Measurements from ENCODE around the gene P3R3URF.

The P3R3URF gene

GRCh38 chr1:46193984-46194570 lies 17.8 kb upstream of the P3R3URF start:
- DNase-seq, result no peak

GRCh38 chr1:46193285-46193684 lies 17.0 kb upstream of the P3R3URF start:
- DNase-seq, result no peak

- no peak for DNase-seq
These were observed 15.9 kb upstream of the P3R3URF start for GRCh38 chr1:46192171-46192570.

- DNase-seq, result no peak
These were observed 14.9 kb upstream of the P3R3URF start for GRCh38 chr1:46191033-46191701.

GRCh38 chr1:46190539-46190938 lies 14.3 kb upstream of the P3R3URF start:
- no peak for DNase-seq

GRCh38 chr1:46188295-46189030 lies 12.2 kb upstream of the P3R3URF start:
- no peak for DNase-seq

GRCh38 chr1:46187106-46187869 lies 11.0 kb upstream of the P3R3URF start:
- no peak for DNase-seq

GRCh38 chr1:46186076-46186475 lies 9.8 kb upstream of the P3R3URF start:
- DNase-seq, result no peak

- no peak for DNase-seq
These were observed 8.8 kb upstream of the P3R3URF start for GRCh38 chr1:46184920-46185658.

GRCh38 chr1:46183926-46184557 lies 7.8 kb upstream of the P3R3URF start:
- DNase-seq, result no peak

- DNase-seq, result no peak
These were observed 7.0 kb upstream of the P3R3URF start for GRCh38 chr1:46183079-46183847.

GRCh38 chr1:46181343-46182260 lies 5.3 kb upstream of the P3R3URF start:
- DNase-seq, result no peak

GRCh38 chr1:46180082-46180616 lies 3.9 kb upstream of the P3R3URF start:
- DNase-seq, result peak; percentile 23

- DNase-seq, result peak; percentile 88
These were observed 3.1 kb upstream of the P3R3URF start for GRCh38 chr1:46179138-46180081.

GRCh38 chr1:46175243-46175642 lies 1.0 kb downstream of the P3R3URF start:
- DNase-seq, result no peak

GRCh38 chr1:46174448-46175231 lies 1.6 kb downstream of the P3R3URF start, which contains the start of gene TSPAN1:
TSS of gene TSPAN1 (plus strand) at chr1:46175087. CDS start at chr1:46181108, 6,021 bp downstream.
- DNase-seq, result peak; percentile 11

GRCh38 chr1:46173361-46173856 lies 2.9 kb downstream of the P3R3URF start:
- DNase-seq, result no peak

- no peak for DNase-seq
These were observed 4.0 kb downstream of the P3R3URF start for GRCh38 chr1:46172321-46172720.
